B cell (primary cell): ENCODE results near the gene ADAMTS18. TPM values are rescaled to one million over a fixed set of nuclear protein-coding genes. Genes with fewer than 3 reads are reported as not detected.

Experiments used
- ATAC-seq: fragments of 200-7000 bp; cut with Tn5 transposase; one replicate; pipeline ENCODE4 v1.10.0; 2021; ENCODE audit warnings: low read depth, mild to moderate bottlenecking, moderate number of reproducible peaks, moderate library complexity
- CTCF ChIA-PET: fragments of 350-600 bp; sonication (Branson Sonifier 250); formaldehyde crosslinking; loops from one replicate; lab custom pipeline; 2021; ENCODE audit warnings: antibody characterized with exemption, inconsistent platforms; lab: Charles Lee
- POLR2A ChIA-PET: fragments of 350-600 bp; sonication (Branson Sonifier 250); formaldehyde crosslinking; loops from one replicate; lab custom pipeline; 2021; ENCODE audit warnings: antibody characterized with exemption; lab: Charles Lee
- DNase-seq: peaks from one replicate; pipeline ENCODE4 v3.0.0; 2013
- H2AFZ ChIP-seq: 2 replicates; pipeline ENCODE4 v1.6.1; 2012; ENCODE audit warnings: mild to moderate bottlenecking, low read depth, low read length; ENCODE audit not compliant: insufficient read depth, poor library complexity, severe bottlenecking
- H3K27ac ChIP-seq, 2 donors: 1 replicate in 1 of 2; 2 replicates in 1 of 2; pipeline ENCODE4 v1.5.1; 2012 to 2013; ENCODE audit warnings: low read length in 2 of 2, mild to moderate bottlenecking in 2 of 2, moderate library complexity in 1 of 2
- H3K27me3 ChIP-seq, 4 experiments: fragments of 200-600 bp in 1 of 4; sonication (generic) in 1 of 4; replicated peaks in 1 of 4; 1 replicate in 2 of 4; 2 replicates in 2 of 4; pipeline versions ENCODE4 v1.6.1 to v1.7.0; 2013 to 2016; ENCODE audit warnings: low read length in 3 of 4, mild to moderate bottlenecking in 2 of 4, mixed read lengths in 1 of 4, moderate library complexity in 1 of 4; ENCODE audit not compliant: insufficient read depth in 4 of 4, control insufficient read depth in 3 of 4; ENCODE audit errors: control extremely low read depth in 1 of 4
- H3K36me3 ChIP-seq, 2 experiments: replicated peaks in 1 of 2; 1 replicate in 1 of 2; 2 replicates in 1 of 2; pipeline versions ENCODE4 v1.6.1 to v1.7.1; 2013; ENCODE audit warnings: low read length in 1 of 2; ENCODE audit not compliant: insufficient read depth in 2 of 2, control insufficient read depth in 1 of 2; ENCODE audit errors: control extremely low read depth in 1 of 2, extremely low read depth in 1 of 2
- H3K4me1 ChIP-seq, 2 donors: fragments of 200-600 bp in 1 of 2; sonication (generic) in 1 of 2; 1 replicate in 1 of 2; 2 replicates in 1 of 2; pipeline versions ENCODE4 v1.5.1 to v1.6.1; 2013 to 2017; ENCODE audit warnings: low read length in 2 of 2; ENCODE audit not compliant: control insufficient read depth in 2 of 2, insufficient read depth in 2 of 2
- H3K4me2 ChIP-seq: replicated peaks from 2 replicates; pipeline ENCODE3; 2012; ENCODE audit warnings: mild to moderate bottlenecking, low read depth, low read length; ENCODE audit not compliant: poor library complexity, severe bottlenecking
- H3K4me3 ChIP-seq, 5 experiments: fragments of 200-600 bp in 1 of 5; sonication (generic) in 1 of 5; 1 replicate in 3 of 5; 2 replicates in 2 of 5; pipeline versions ENCODE4 v1.5.1 to v1.7.0; 2011 to 2016; ENCODE audit warnings: low read length in 4 of 5, mild to moderate bottlenecking in 4 of 5, low read depth in 2 of 5, control low read depth in 1 of 5, moderate library complexity in 1 of 5; ENCODE audit not compliant: insufficient read depth in 1 of 5; ENCODE audit errors: control extremely low read depth in 1 of 5, extremely low read depth in 1 of 5
- H3K79me2 ChIP-seq: fragments of 200-600 bp; sonication (generic); one replicate; pipeline ENCODE4 v1.6.0; 2016; ENCODE audit warnings: low read length; ENCODE audit not compliant: control insufficient read depth, insufficient read depth
- H3K9ac ChIP-seq: fragments of 200-600 bp; sonication (generic); 2 replicates; pipeline ENCODE4 v1.6.1; 2017; ENCODE audit warnings: mild to moderate bottlenecking, low read length, moderate library complexity
- H3K9me3 ChIP-seq, 3 donors: one replicate each; pipeline versions ENCODE4 v1.6.1 to v1.7.1; 2013; ENCODE audit warnings: low read length in 2 of 3; ENCODE audit not compliant: control insufficient read depth in 2 of 3, insufficient read depth in 1 of 3; ENCODE audit errors: control extremely low read depth in 1 of 3
- H4K20me1 ChIP-seq: 2 replicates; pipeline ENCODE4 v1.6.0; 2012; ENCODE audit warnings: mild to moderate bottlenecking, low read length; ENCODE audit not compliant: insufficient read depth, control insufficient read depth, poor library complexity, severe bottlenecking
- H3K27ac Mint-ChIP-seq: one replicate; pipeline ENCODE4 v1.8.0; 2021; ENCODE audit warnings: mixed read lengths
- H3K27me3 Mint-ChIP-seq: one replicate; pipeline ENCODE4 v1.8.0; 2021; ENCODE audit warnings: mixed read lengths
- H3K4me1 Mint-ChIP-seq: one replicate; pipeline ENCODE4 v1.8.0; 2021; ENCODE audit warnings: mixed read lengths
- H3K4me3 Mint-ChIP-seq: one replicate; pipeline ENCODE4 v1.8.0; 2021; ENCODE audit warnings: mixed read lengths
- H3K9me3 Mint-ChIP-seq: one replicate; pipeline ENCODE4 v1.8.0; 2022; ENCODE audit warnings: mixed read lengths; ENCODE audit not compliant: insufficient read depth
- EZH2 ChIP-seq: IDR thresholded peaks from 2 replicates; pipeline ENCODE4 v1.6.1; 2012; ENCODE audit warnings: borderline replicate concordance, low read depth, mild to moderate bottlenecking, moderate library complexity, low read length; ENCODE audit not compliant: insufficient read depth, poor library complexity, severe bottlenecking
- WGBS: methylation state at CpG from one replicate; pipeline ENCODE4 v1.1.5; 2013; ENCODE audit warnings: missing lambda C conversion rate; ENCODE audit not compliant: insufficient coverage; 5-methylcytosine and 5-hydroxymethylcytosine counted together
- intact Hi-C: fragments of 100-400 bp; cut with micrococcal nuclease; formaldehyde crosslinking; loops from one replicate; pipeline ENCODE4 v1.10.0; 2022
- polyA plus RNA-seq: library from polyadenylated mRNA; depleted of rRNA; stranded (reverse); fragments of >200 nt; gene quantifications from 2 replicates; pipeline ENCODE4 v1.2.3, GENCODE V29; 2012
- total RNA-seq, 2 donors: library from RNA; stranded (reverse); fragments of 120-200 nt in 1 of 2; gene quantifications; 1 replicate in 1 of 2; 2 replicates in 1 of 2; pipeline versions ENCODE4 v1.2.3 to v1.2.4, GENCODE V29; 2013 to 2022
- TF ChIP-seq, protein P1 (sequence below): fragments of 200-600 bp; IDR thresholded peaks from one replicate; pipeline ENCODE4 v1.8.0; 2022; ENCODE audit warnings: antibody characterized with exemption, mild to moderate bottlenecking

Gene ADAMTS18
- total and polyA plus RNA-seq, 2 donors (not counting 1 experiment from before 2014, with no cell fraction given): not detected

DNA sequence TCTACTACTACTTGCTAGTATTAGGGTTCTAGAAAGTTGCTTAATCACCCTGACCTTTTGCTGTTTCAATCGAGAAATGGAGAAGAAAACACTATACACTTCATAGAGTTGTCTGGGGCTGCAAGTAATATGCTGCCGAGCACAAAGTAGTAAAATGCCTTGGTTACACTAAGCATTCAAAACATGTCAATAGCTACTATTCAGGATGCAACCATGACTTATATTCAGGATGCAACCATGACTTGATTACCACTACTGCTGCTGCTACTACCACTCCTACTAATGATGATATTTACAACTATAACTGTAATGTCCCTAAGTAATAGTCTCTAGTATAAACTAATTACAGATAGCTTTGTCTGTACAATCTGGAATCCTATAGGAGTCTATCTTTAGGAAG, 35.3 kb downstream of the ADAMTS18 start:
- H3K27ac ChIP-seq: no peak overlapping the region
- H3K27ac Mint-ChIP-seq: no peak overlapping the region
- no peaks in the 10 kb centered on the region for H3K9me3 Mint-ChIP-seq

DNA sequence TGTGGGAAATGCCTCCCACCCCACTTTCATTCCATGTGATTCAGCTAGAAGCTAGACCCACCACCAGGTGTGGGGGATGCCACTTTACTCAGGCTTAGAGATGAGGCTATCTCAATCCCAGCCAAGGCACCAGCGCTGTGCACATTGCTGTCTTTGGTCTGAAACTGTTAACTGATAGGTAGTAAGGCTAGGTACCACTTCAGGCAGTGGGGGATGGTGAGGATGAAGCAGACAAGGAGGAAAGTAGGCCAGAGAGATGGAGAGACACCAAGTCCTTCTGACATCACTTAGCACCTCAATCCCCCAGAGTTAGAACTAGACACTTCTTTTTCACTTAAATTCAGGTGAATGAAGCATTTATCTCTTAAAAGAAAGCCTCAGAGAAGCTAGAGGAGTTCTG, 35.8 kb downstream of the ADAMTS18 start:
- Mint-ChIP-seq H3K4me1 (no peaks in the 10 kb centered on the region), H3K27ac (no peak overlapping the region), H3K9me3 (no peaks in the 10 kb centered on the region), H3K4me3 (no peak overlapping the region), H3K27me3 (peaks cover 22% of the 10 kb centered on the region)
- H3K9ac ChIP-seq: no peak overlapping the region
- H3K9me3 ChIP-seq: no peaks in the 10 kb centered on the region
- TF ChIP-seq, protein P1, sequence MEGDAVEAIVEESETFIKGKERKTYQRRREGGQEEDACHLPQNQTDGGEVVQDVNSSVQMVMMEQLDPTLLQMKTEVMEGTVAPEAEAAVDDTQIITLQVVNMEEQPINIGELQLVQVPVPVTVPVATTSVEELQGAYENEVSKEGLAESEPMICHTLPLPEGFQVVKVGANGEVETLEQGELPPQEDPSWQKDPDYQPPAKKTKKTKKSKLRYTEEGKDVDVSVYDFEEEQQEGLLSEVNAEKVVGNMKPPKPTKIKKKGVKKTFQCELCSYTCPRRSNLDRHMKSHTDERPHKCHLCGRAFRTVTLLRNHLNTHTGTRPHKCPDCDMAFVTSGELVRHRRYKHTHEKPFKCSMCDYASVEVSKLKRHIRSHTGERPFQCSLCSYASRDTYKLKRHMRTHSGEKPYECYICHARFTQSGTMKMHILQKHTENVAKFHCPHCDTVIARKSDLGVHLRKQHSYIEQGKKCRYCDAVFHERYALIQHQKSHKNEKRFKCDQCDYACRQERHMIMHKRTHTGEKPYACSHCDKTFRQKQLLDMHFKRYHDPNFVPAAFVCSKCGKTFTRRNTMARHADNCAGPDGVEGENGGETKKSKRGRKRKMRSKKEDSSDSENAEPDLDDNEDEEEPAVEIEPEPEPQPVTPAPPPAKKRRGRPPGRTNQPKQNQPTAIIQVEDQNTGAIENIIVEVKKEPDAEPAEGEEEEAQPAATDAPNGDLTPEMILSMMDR: no peak
- no peak for TF ChIP-seq EZH2
- DNase-seq (no peak), ATAC-seq (no peak)
- no peak overlapping the region for H3K27ac ChIP-seq
- peaks cover 0 to 4% (median 0%) of the 10 kb centered on the region in 4 experiments for H3K27me3 ChIP-seq
- no peaks in the 10 kb centered on the region for H3K4me1 ChIP-seq
- 71% methylated on average over 1 of the region's 1 CpG for WGBS
- ChIA-PET CTCF (interaction anchor here (0.5 kb wide), 1 partner anchor 23 kb away, joined by 3 read pairs; no protein-coding TSS in a partner anchor), POLR2A (no interaction called here)
- H4K20me1 ChIP-seq: no peaks in the 10 kb centered on the region
- intact Hi-C loops: no loop called here
- H3K36me3 ChIP-seq: no peaks in the 10 kb centered on the region
- H3K79me2 ChIP-seq: no peaks in the 10 kb centered on the region
- no peak overlapping the region for H3K4me3 ChIP-seq
- no peak overlapping the region for H2AFZ ChIP-seq
- H3K4me2 ChIP-seq: no peak overlapping the region

More for the DNA sequence above, 35.3 kb downstream of the ADAMTS18 start:
- no CpG with 5 or more reads among the region's 2 CpGs for WGBS
- intact Hi-C loops: no loop called here
- no peaks in the 10 kb centered on the region for H4K20me1 ChIP-seq
- no peak overlapping the region for H3K9ac ChIP-seq
- TF ChIP-seq EZH2: no peak
- TF ChIP-seq, protein P1: no peak
- H3K4me3 Mint-ChIP-seq: no peak overlapping the region
- ChIA-PET POLR2A (no interaction called here), CTCF (interaction anchor here (0.5 kb wide), 1 partner anchor 23 kb away, joined by 3 read pairs; no protein-coding TSS in a partner anchor)
- H3K4me3 ChIP-seq: no peak overlapping the region
- no peaks in the 10 kb centered on the region for H3K4me1 Mint-ChIP-seq
- ATAC-seq: no peak
- no peak overlapping the region for H2AFZ ChIP-seq
- H3K27me3 ChIP-seq: peaks cover 0 to 4% (median 0%) of the 10 kb centered on the region in 4 experiments
- H3K4me2 ChIP-seq: no peak overlapping the region
- no peak for DNase-seq
- H3K4me1 ChIP-seq: no peaks in the 10 kb centered on the region
- no peaks in the 10 kb centered on the region for H3K36me3 ChIP-seq
- no peaks in the 10 kb centered on the region for H3K79me2 ChIP-seq
- peaks cover 24% of the 10 kb centered on the region for H3K27me3 Mint-ChIP-seq
- H3K9me3 ChIP-seq: no peaks in the 10 kb centered on the region
